ENCODE data around the gene FARP1. TPM values are rescaled to one million over a fixed set of nuclear protein-coding genes. Genes with fewer than 3 reads are reported as not detected.

FARP1 gene
- total and polyA plus RNA-seq, 2 of the 8 experiments (the other 6 are each of a cell fraction or from before 2014, with no cell fraction given), result 24.7 to 104 TPM

GRCh38 chr13:98335721-98336120 lies 192.8 kb downstream of the FARP1 start:
- Histone ChIP-seq H3K36me3 (ENCODE audit: control insufficient read depth in 2 of 4, insufficient read depth in 4 of 4, low read length in 3 of 4) (0 out of 8 replicates have a peak, but pooled peaks cover 0 to 3% (median 0%) of the 10 kb centered on the region in 4 experiments), H3K79me1 (ENCODE audit: low read depth, low read length) (peaks cover 3% of the 10 kb centered on the region; the same call in 1 of the 2 replicates), H2BK12ac (ENCODE audit: low read depth, low read length) (no peak overlapping the region), H2BK5ac (ENCODE audit: low read depth, low read length) (no peak overlapping the region), H2BK120ac (replicated peaks; ENCODE audit: low read depth, low read length) (no peak overlapping the region), H4K91ac (replicated peaks; ENCODE audit: insufficient read length, low read length) (no peak overlapping the region), H2BK20ac (ENCODE audit: low read length) (no peak overlapping the region), H2BK15ac (ENCODE audit: low read length) (no peak overlapping the region), H2AFZ (ENCODE audit: low read length) (no peak overlapping the region), H3K23ac (ENCODE audit: insufficient read length) (no peak overlapping the region), H3K18ac (ENCODE audit: extremely low read depth, low read length) (no peak overlapping the region), H3K4ac (replicated peaks; ENCODE audit: insufficient read length, low read depth, low read length) (no peak overlapping the region), H4K5ac (ENCODE audit: insufficient read length, low read depth, low read length) (no peak overlapping the region), H3K9me3 (ENCODE audit: insufficient read depth in 2 of 2, low read depth in 1 of 2, low read length in 1 of 2) (0 out of 4 replicates have a peak, but pooled peaks cover 4 to 5% of the 10 kb centered on the region in 2 experiments), H3K79me2 (ENCODE audit: control insufficient read depth in 1 of 2, insufficient read depth in 2 of 2, low read length in 2 of 2) (peaks cover 3 to 30% of the 10 kb centered on the region in 2 experiments; a peak in 3 of 4 replicates), H3K4me2 (ENCODE audit: insufficient read depth in 1 of 2, low read depth in 2 of 2, low read length in 2 of 2) (no peak overlapping the region), H3K14ac (ENCODE audit: insufficient read length) (no peak overlapping the region), H3K4me1 (replicated peaks in 1 of 4; ENCODE audit: control insufficient read depth in 3 of 4, insufficient read depth in 4 of 4, low read length in 3 of 4) (peaks cover 3 to 16% (median 16%) of the 10 kb centered on the region in 4 experiments), H3K4me3 (ENCODE audit: extremely low read depth in 1 of 4, insufficient read depth in 2 of 4, low read depth in 3 of 4, low read length in 4 of 4) (no peak overlapping the region), H2AK5ac (ENCODE audit: low read depth, low read length) (no peak overlapping the region), H4K20me1 (replicated peaks in 1 of 2; ENCODE audit: control insufficient read depth in 1 of 2, insufficient read depth in 2 of 2, low read length in 2 of 2) (no peaks in the 10 kb centered on the region), H3K27ac (ENCODE audit: low read depth, low read length) (no peak overlapping the region), H3K23me2 (ENCODE audit: low read depth, low read length) (no peaks in the 10 kb centered on the region; the same call in 1 of the 2 replicates), H3K9ac (replicated peaks in 1 of 4; ENCODE audit: extremely low read depth in 1 of 4, low read depth in 3 of 4, low read length in 3 of 4) (no peak overlapping the region), H3K27me3 (replicated peaks in 1 of 4; ENCODE audit: control insufficient read depth in 3 of 4, extremely low read depth in 1 of 4, insufficient read depth in 3 of 4, low read length in 3 of 4) (no peaks in the 10 kb centered on the region), H4K8ac (ENCODE audit: extremely low read depth, insufficient read depth, low read length) (no peak overlapping the region), H3K56ac (replicated peaks; ENCODE audit: insufficient read length, low read depth, low read length) (no peak overlapping the region)
- TF ChIP-seq, protein P1, sequence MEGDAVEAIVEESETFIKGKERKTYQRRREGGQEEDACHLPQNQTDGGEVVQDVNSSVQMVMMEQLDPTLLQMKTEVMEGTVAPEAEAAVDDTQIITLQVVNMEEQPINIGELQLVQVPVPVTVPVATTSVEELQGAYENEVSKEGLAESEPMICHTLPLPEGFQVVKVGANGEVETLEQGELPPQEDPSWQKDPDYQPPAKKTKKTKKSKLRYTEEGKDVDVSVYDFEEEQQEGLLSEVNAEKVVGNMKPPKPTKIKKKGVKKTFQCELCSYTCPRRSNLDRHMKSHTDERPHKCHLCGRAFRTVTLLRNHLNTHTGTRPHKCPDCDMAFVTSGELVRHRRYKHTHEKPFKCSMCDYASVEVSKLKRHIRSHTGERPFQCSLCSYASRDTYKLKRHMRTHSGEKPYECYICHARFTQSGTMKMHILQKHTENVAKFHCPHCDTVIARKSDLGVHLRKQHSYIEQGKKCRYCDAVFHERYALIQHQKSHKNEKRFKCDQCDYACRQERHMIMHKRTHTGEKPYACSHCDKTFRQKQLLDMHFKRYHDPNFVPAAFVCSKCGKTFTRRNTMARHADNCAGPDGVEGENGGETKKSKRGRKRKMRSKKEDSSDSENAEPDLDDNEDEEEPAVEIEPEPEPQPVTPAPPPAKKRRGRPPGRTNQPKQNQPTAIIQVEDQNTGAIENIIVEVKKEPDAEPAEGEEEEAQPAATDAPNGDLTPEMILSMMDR (IDR thresholded peaks at IDR 0.05; ENCODE audit: control extremely low read depth in 1 of 3, insufficient read depth in 1 of 3, low read depth in 1 of 3, low read length in 3 of 3), result no peak
- no peak for TF ChIP-seq YY1 (IDR thresholded peaks at IDR 0.05; ENCODE audit: low read depth, low read length)
- TF ChIP-seq, protein P2, sequence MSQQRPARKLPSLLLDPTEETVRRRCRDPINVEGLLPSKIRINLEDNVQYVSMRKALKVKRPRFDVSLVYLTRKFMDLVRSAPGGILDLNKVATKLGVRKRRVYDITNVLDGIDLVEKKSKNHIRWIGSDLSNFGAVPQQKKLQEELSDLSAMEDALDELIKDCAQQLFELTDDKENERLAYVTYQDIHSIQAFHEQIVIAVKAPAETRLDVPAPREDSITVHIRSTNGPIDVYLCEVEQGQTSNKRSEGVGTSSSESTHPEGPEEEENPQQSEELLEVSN (IDR thresholded peaks at IDR 0.05), result no peak
- no peak for TF ChIP-seq MAX (IDR thresholded peaks at IDR 0.05)
- no peak for TF ChIP-seq POLR2AphosphoS5 (IDR thresholded peaks at IDR 0.05; ENCODE audit: low read depth, low read length)
- no peak for TF ChIP-seq SRF (IDR thresholded peaks at IDR 0.05; ENCODE audit: low read depth, low read length)
- no peak for TF ChIP-seq SAP30 (IDR thresholded peaks at IDR 0.05; ENCODE audit: insufficient read depth, insufficient replicate concordance, low read length)
- TF ChIP-seq PHF8 (conservative IDR thresholded peaks at IDR 0.05; ENCODE audit: low read depth, low read length), result no peak
- TF ChIP-seq GABPA (IDR thresholded peaks at IDR 0.05; ENCODE audit: borderline replicate concordance, insufficient read depth, low read length), result no peak
- WGBS, 2 experiments (ENCODE audit: extremely low coverage in 1 of 2, insufficient coverage in 1 of 2, insufficient read length in 1 of 2, insufficient replicate concordance in 2 of 2, low coverage in 1 of 2, low lambda C conversion rate in 2 of 2, missing lambda C conversion rate in 1 of 2), result 83% methylated on average over 4 of the region's 4 CpGs; no CpG with 5 or more reads in 1 of the 2 experiments
- ChIA-PET CTCF (ENCODE audit: partially characterized antibody) (interaction anchor here (1.6 to 2.0 kb wide), 2 partner anchors 11 kb away, joined by 4 to 7 read pairs; no protein-coding TSS in a partner anchor), POLR2A (ENCODE audit: partially characterized antibody) (no interaction called here)
- FAIRE-seq (no peak), DNase-seq (ENCODE audit: low read depth in 1 of 2, low spot score in 2 of 2) (no peak)

Data from H1 (cell line).